IPS-18c (cell line): Measurements from ENCODE around the gene ASAP2.

ENCODE experiments used
- H3K4me3 ChIP-seq: 2 replicates; pipeline ENCODE4 v1.7.0; 2013; ENCODE audit warnings: low read depth, mild to moderate bottlenecking, low read length, moderate library complexity; ENCODE audit not compliant: insufficient read depth
- H3K9me3 ChIP-seq: one replicate; pipeline ENCODE4 v1.6.1; 2013; ENCODE audit warnings: mild to moderate bottlenecking, low read length, moderate library complexity; ENCODE audit not compliant: control insufficient read depth, insufficient read depth

The ASAP2 gene

GRCh38 chr2:9332136-9332852, 125.7 kb downstream of the ASAP2 start:
- H3K9me3 ChIP-seq, result no peaks in the 10 kb centered on the region
- no peak overlapping the region for H3K4me3 ChIP-seq

- H3K4me3 ChIP-seq, result no peak overlapping the region
Observed at GRCh38 chr2:9332853-9333245, 126.2 kb downstream of the ASAP2 start.

GRCh38 chr2:9333591-9334171, 127.1 kb downstream of the ASAP2 start:
- Histone ChIP-seq H3K9me3 (no peaks in the 10 kb centered on the region), H3K4me3 (no peak overlapping the region)

More at GRCh38 chr2:9332853-9333245, 126.2 kb downstream of the ASAP2 start:
- H3K9me3 ChIP-seq, result no peaks in the 10 kb centered on the region

GRCh38 chr2:9334761-9335160, 128.1 kb downstream of the ASAP2 start:
- H3K9me3 ChIP-seq, result no peaks in the 10 kb centered on the region
- no peak overlapping the region for H3K4me3 ChIP-seq

GRCh38 chr2:9335322-9335832, 128.8 kb downstream of the ASAP2 start:
- Histone ChIP-seq H3K4me3 (no peak overlapping the region), H3K9me3 (no peaks in the 10 kb centered on the region)

- Histone ChIP-seq H3K4me3 (no peak overlapping the region), H3K9me3 (no peaks in the 10 kb centered on the region)
Observed at GRCh38 chr2:9336241-9336575, 129.6 kb downstream of the ASAP2 start.

- H3K4me3 ChIP-seq, result no peak overlapping the region
- H3K9me3 ChIP-seq, result no peaks in the 10 kb centered on the region
Observed at GRCh38 chr2:9336576-9337314, 130.1 kb downstream of the ASAP2 start.

- Histone ChIP-seq H3K4me3 (no peak overlapping the region), H3K9me3 (no peaks in the 10 kb centered on the region)
Observed at GRCh38 chr2:9337901-9338300, 131.3 kb downstream of the ASAP2 start.

- H3K9me3 ChIP-seq, result no peaks in the 10 kb centered on the region
- no peak overlapping the region for H3K4me3 ChIP-seq
Observed at GRCh38 chr2:9341337-9341887, 134.8 kb downstream of the ASAP2 start.

- no peaks in the 10 kb centered on the region for H3K9me3 ChIP-seq
- H3K4me3 ChIP-seq, result no peak overlapping the region
Observed at GRCh38 chr2:9342659-9343058, 136.0 kb downstream of the ASAP2 start.

GRCh38 chr2:9343524-9343923, 136.9 kb downstream of the ASAP2 start:
- no peaks in the 10 kb centered on the region for H3K9me3 ChIP-seq
- no peak overlapping the region for H3K4me3 ChIP-seq

GRCh38 chr2:9344434-9344833, 137.8 kb downstream of the ASAP2 start:
- Histone ChIP-seq H3K9me3 (no peaks in the 10 kb centered on the region), H3K4me3 (no peak overlapping the region)

- no peaks in the 10 kb centered on the region for H3K9me3 ChIP-seq
- no peak overlapping the region for H3K4me3 ChIP-seq
Observed at GRCh38 chr2:9345343-9345742, 138.7 kb downstream of the ASAP2 start.

- H3K4me3 ChIP-seq, result no peak overlapping the region
- H3K9me3 ChIP-seq, result no peaks in the 10 kb centered on the region
Observed at GRCh38 chr2:9345997-9346396, 139.4 kb downstream of the ASAP2 start.

GRCh38 chr2:9346885-9347284, 140.3 kb downstream of the ASAP2 start:
- no peak overlapping the region for H3K4me3 ChIP-seq
- no peaks in the 10 kb centered on the region for H3K9me3 ChIP-seq

GRCh38 chr2:9347411-9347881, 140.8 kb downstream of the ASAP2 start:
- no peak overlapping the region for H3K4me3 ChIP-seq

GRCh38 chr2:9354318-9354717, 147.7 kb downstream of the ASAP2 start:
- Histone ChIP-seq H3K4me3 (no peak overlapping the region), H3K9me3 (no peaks in the 10 kb centered on the region)

More at GRCh38 chr2:9347411-9347881, 140.8 kb downstream of the ASAP2 start:
- H3K9me3 ChIP-seq, result no peaks in the 10 kb centered on the region

GRCh38 chr2:9355270-9355669, 148.7 kb downstream of the ASAP2 start:
- no peak overlapping the region for H3K4me3 ChIP-seq
- no peaks in the 10 kb centered on the region for H3K9me3 ChIP-seq
